HL-60 (cell line): ENCODE measurements around the gene RTEL1.
A peak's percentile ranks its signal among the peaks of the same experiment; 100 is the strongest.

Source experiments
- DNase-seq, 2 experiments: peaks; one replicate each; pipeline ENCODE4 v3.0.0-alpha.2; 2010 to 2020; ENCODE audit warnings: low read depth in 1 of 2, low spot score in 1 of 2
- H3K27ac ChIP-seq: fragments of 250-450 bp; sonication (Bioruptor Pico); replicated peaks from 2 replicates; pipeline ENCODE4 v1.5.1; 2020; ENCODE audit warnings: mild to moderate bottlenecking, moderate library complexity
- H3K27me3 ChIP-seq: fragments of 250-450 bp; sonication (Bioruptor Pico); 2 replicates; pipeline ENCODE4 v1.5.1; 2021; ENCODE audit warnings: mild to moderate bottlenecking, moderate library complexity; ENCODE audit not compliant: insufficient read depth, poor library complexity, severe bottlenecking
- H3K4me3 ChIP-seq: replicated peaks from 2 replicates; pipeline ENCODE4 v1.5.1; 2011; ENCODE audit warnings: mild to moderate bottlenecking, control low read depth, low read length; ENCODE audit not compliant: insufficient read depth
- GABPA ChIP-seq: IDR thresholded peaks from 2 replicates; pipeline ENCODE4 v1.6.1; 2012; ENCODE audit warnings: low read depth
- POLR2AphosphoS5 ChIP-seq: IDR thresholded peaks from 2 replicates; pipeline ENCODE4 v1.6.1; 2012; ENCODE audit warnings: low read depth
- SPI1 ChIP-seq: IDR thresholded peaks from 2 replicates; pipeline ENCODE4 v1.6.1; 2012; ENCODE audit warnings: low read depth, mild to moderate bottlenecking, borderline replicate concordance
- TF ChIP-seq, protein P1 (sequence below): IDR thresholded peaks from 2 replicates; pipeline ENCODE4 v1.6.1; 2012; ENCODE audit warnings: low read depth; ENCODE audit not compliant: insufficient replicate concordance
- TF ChIP-seq, protein P2 (sequence below): IDR thresholded peaks from one replicate; pipeline ENCODE4 v1.5.1; 2011; ENCODE audit warnings: low read length, control low read depth, inconsistent platforms; ENCODE audit not compliant: insufficient read depth

The RTEL1 gene

DNA sequence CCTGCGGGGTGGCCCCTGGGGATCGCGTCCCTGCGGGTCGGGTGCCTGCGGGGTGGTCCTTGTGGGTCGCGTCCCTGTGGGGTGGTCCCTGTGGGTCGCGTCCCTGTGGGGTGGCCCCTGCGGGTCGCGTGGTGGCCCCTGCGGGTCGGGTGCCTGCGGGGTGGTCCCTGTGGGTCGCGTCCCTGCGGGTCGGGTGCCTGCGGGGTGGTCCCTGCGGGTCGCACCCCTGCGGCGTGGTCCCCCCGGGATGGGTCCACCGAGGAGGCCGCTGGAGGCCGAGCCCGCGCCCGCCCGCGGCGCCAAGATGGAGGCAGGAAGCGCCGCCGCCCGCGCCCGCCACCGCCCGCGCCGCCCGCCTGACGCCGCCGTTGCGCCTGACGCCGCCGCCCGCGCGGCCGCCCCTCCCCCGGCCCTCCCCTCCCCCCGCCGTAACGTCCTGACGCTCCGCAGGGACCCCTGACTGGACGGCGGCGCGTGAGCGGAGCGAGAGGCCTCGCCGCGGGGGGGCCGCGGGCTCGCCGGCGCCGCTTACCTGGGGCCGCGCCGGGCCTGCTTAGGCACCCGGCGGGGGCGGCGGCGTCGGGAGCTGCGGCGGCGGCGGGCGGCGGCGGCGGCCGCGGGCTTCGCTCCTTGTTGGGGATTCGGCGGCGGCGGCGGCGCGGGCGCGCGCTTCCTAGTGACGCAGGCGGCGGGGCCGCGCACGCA, 31.5 kb upstream of the RTEL1 start, which contains the start of gene GMEB2:
Gene GMEB2 (minus strand): TSS at position 678 of the 705 bp plus-strand sequence. CDS start 7,704 bp downstream, outside the sequence.
- DNase-seq = peak; percentile 64 to 71

DNA sequence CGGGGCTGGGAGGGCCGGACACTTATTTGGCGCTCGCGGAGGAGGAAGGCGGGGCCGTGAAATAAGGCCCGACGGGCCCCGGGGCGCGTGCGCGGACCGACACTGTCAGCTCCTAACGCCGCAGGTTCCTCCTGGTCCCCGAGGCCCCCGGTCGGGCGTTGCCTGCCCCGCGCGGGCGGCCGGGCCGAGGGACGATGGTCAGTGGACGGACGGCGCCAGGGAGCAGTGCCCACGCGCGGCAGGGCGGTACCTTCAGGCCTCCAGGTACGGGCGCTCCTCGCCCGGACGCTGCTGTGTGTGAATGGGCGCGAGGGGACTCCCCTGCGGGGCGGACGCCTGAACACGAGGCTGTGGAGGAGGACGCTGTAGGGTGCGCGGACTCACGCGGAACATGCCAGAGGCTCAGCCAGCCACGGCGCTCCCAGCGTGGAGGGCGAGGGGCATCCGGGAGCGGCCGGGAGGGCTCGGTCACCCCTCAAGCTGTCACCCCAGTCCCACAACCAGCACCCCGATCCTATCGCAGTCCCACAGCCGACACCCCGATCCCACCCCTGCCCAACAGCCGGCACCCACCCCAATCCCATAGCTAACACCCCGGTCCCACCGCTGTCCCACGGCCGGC, 30.9 kb upstream of the RTEL1 start:
- Histone ChIP-seq H3K4me3 (peak overlapping the region; percentile 78), H3K27ac (peak overlapping the region; percentile 97), H3K27me3 (no peaks in the 10 kb centered on the region)
- DNase-seq = peak; percentile 87 to 94
- TF ChIP-seq, protein P1, sequence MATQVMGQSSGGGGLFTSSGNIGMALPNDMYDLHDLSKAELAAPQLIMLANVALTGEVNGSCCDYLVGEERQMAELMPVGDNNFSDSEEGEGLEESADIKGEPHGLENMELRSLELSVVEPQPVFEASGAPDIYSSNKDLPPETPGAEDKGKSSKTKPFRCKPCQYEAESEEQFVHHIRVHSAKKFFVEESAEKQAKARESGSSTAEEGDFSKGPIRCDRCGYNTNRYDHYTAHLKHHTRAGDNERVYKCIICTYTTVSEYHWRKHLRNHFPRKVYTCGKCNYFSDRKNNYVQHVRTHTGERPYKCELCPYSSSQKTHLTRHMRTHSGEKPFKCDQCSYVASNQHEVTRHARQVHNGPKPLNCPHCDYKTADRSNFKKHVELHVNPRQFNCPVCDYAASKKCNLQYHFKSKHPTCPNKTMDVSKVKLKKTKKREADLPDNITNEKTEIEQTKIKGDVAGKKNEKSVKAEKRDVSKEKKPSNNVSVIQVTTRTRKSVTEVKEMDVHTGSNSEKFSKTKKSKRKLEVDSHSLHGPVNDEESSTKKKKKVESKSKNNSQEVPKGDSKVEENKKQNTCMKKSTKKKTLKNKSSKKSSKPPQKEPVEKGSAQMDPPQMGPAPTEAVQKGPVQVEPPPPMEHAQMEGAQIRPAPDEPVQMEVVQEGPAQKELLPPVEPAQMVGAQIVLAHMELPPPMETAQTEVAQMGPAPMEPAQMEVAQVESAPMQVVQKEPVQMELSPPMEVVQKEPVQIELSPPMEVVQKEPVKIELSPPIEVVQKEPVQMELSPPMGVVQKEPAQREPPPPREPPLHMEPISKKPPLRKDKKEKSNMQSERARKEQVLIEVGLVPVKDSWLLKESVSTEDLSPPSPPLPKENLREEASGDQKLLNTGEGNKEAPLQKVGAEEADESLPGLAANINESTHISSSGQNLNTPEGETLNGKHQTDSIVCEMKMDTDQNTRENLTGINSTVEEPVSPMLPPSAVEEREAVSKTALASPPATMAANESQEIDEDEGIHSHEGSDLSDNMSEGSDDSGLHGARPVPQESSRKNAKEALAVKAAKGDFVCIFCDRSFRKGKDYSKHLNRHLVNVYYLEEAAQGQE = peak; percentile 54
- TF ChIP-seq GABPA (no peak), POLR2AphosphoS5 (peak; percentile 90), SPI1 (no peak)
- TF ChIP-seq, protein P2, sequence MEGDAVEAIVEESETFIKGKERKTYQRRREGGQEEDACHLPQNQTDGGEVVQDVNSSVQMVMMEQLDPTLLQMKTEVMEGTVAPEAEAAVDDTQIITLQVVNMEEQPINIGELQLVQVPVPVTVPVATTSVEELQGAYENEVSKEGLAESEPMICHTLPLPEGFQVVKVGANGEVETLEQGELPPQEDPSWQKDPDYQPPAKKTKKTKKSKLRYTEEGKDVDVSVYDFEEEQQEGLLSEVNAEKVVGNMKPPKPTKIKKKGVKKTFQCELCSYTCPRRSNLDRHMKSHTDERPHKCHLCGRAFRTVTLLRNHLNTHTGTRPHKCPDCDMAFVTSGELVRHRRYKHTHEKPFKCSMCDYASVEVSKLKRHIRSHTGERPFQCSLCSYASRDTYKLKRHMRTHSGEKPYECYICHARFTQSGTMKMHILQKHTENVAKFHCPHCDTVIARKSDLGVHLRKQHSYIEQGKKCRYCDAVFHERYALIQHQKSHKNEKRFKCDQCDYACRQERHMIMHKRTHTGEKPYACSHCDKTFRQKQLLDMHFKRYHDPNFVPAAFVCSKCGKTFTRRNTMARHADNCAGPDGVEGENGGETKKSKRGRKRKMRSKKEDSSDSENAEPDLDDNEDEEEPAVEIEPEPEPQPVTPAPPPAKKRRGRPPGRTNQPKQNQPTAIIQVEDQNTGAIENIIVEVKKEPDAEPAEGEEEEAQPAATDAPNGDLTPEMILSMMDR = no peak

More for the DNA sequence above, 31.5 kb upstream of the RTEL1 start, which contains the start of gene GMEB2:
- Histone ChIP-seq H3K4me3 (peak within 1 kb of the TSS; percentile 78), H3K27me3 (no peaks in the 10 kb centered on the region), H3K27ac (peak within 1 kb of the TSS; percentile 97)
- TF ChIP-seq, protein P2 = no peak
- TF ChIP-seq GABPA (no peak), SPI1 (no peak), POLR2AphosphoS5 (peak; percentile 60; the same call in 1 of the 2 replicates)
- TF ChIP-seq, protein P1 = no peak

DNA sequence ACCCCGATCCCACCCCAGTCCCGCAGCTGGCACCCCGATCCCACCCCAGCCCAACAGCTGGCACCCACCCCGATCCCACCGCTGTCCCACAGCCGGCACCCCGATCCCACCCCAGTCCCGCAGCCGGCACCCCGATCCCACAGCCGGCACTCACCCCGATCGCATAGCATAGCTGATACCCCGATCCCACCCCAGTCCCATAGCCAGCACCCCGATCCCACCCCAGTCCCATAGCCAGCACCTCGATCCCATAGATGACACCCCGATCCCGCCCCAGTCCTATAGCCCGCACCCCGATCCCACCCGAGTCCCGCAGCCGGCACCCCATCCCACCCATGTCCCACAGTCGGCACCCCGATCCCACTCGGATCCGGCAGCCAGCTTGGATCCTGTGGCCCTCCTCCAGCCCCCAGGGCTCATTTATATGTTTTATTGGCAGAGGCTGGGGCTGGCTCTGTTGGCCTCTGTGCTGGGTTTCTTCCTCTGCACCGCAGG, 30.3 kb upstream of the RTEL1 start:
- Histone ChIP-seq H3K27me3 (no peaks in the 10 kb centered on the region), H3K4me3 (peak overlapping the region; percentile 78), H3K27ac (peak overlapping the region; percentile 97)
- TF ChIP-seq POLR2AphosphoS5 (no peak), SPI1 (no peak), GABPA (no peak)
- TF ChIP-seq, protein P2 = no peak
- TF ChIP-seq, protein P1 = no peak
- DNase-seq = no peak
